ENCODE results near the gene SRP68. TPM values are rescaled to one million over a fixed set of nuclear protein-coding genes. Genes with fewer than 3 reads are reported as not detected.

The SRP68 gene
- total RNA-seq, 1 donor from 2014 or later = 74.3 TPM

- H3K79me2 ChIP-seq (ENCODE audit: insufficient read depth, low read length) = no peaks in the 10 kb centered on the region
- H3K27ac Mint-ChIP-seq (ENCODE audit: unreplicated experiment) = no peak overlapping the region
- peaks cover 7% of the 10 kb centered on the region for H3K36me3 Mint-ChIP-seq (ENCODE audit: low read depth, unreplicated experiment)
- H4K20me1 ChIP-seq (ENCODE audit: insufficient read depth, low read length) = no peaks in the 10 kb centered on the region
- H3K27me3 ChIP-seq (ENCODE audit: insufficient read depth, low read length) = no peaks in the 10 kb centered on the region
- no peaks in the 10 kb centered on the region for H3K9me3 ChIP-seq (ENCODE audit: insufficient read depth, low read depth, low read length)
- no peak overlapping the region for H2AFZ ChIP-seq (ENCODE audit: low read depth, low read length)
- no peak for TF ChIP-seq CTCF (IDR thresholded peaks at IDR 0.05; ENCODE audit: insufficient read depth, low read depth, low read length)
- TF ChIP-seq EZH2 (IDR thresholded peaks at IDR 0.05; ENCODE audit: insufficient read depth, low read length) = no peak
- no peak overlapping the region for H3K4me2 ChIP-seq (ENCODE audit: low read length)
- no peaks in the 10 kb centered on the region for H3K36me3 ChIP-seq (ENCODE audit: insufficient read depth, low read length)
- H3K4me1 ChIP-seq (ENCODE audit: insufficient read depth, low read length) = no peaks in the 10 kb centered on the region
- no peak for DNase-seq (ENCODE audit: low read depth)
- peaks cover 8% of the 10 kb centered on the region for H3K4me1 Mint-ChIP-seq (ENCODE audit: low read depth, unreplicated experiment)
- no peak overlapping the region for H3K4me3 Mint-ChIP-seq (ENCODE audit: unreplicated experiment)
- H3K9ac ChIP-seq (ENCODE audit: low read length) = no peak overlapping the region
- H3K27me3 Mint-ChIP-seq (ENCODE audit: low read depth, unreplicated experiment) = peaks cover 16% of the 10 kb centered on the region
- H3K4me3 ChIP-seq (ENCODE audit: insufficient read depth, low read depth, low read length) = no peak overlapping the region
- peaks cover 4% of the 10 kb centered on the region for H3K9me3 Mint-ChIP-seq (ENCODE audit: unreplicated experiment)
- FAIRE-seq = no peak
- H3K27ac ChIP-seq (ENCODE audit: low read depth, low read length) = no peak overlapping the region
Measured at GRCh38 chr17:76007131-76007849, 65.0 kb downstream of the SRP68 start.

DNA sequence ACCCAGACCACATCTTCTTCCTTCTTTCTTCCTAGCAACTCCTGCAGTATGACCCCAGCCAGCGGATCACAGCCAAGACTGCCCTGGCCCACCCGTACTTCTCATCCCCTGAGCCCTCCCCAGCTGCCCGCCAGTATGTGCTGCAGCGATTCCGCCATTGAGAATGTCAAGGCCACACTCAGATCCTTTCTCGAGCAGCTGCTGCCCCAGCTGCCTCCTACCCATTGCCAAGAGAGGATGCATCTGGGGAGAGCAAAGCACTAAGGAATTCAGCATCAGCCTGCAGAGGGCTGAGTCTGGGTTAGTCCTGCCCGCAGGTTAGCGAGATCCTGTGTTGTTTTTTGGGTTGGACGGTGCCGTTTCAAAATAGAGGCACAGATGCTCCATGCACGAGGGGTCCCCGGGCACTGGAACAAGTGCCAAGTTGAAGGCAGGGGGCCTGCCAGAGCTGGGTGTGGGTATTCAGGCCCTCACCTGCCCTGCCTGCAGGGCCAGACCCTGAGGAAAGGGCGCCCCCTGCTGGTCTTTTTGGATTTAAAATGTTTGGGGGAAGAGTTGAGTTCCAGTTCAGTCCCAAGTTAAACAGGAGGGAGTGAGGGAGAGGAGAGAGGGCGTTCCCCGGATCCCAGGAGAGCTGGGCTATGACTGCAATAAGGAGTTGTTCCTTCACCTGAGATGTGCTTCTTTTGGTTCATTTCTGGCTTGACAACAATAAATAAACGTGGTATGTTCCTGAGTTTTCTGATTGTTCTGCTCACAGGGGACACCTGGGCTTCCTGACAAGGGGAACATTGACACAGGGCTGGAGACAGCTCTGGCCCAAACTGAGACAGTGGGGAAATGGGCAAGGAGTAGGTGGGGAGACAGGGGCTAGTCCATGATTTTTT, 66.8 kb downstream of the SRP68 start:
- Histone ChIP-seq H3K9ac (ENCODE audit: low read length) (no peak overlapping the region), H3K9me3 (ENCODE audit: insufficient read depth, low read depth, low read length) (no peaks in the 10 kb centered on the region), H3K27ac (ENCODE audit: low read depth, low read length) (no peak overlapping the region), H3K27me3 (ENCODE audit: insufficient read depth, low read length) (no peaks in the 10 kb centered on the region), H4K20me1 (ENCODE audit: insufficient read depth, low read length) (no peaks in the 10 kb centered on the region), H2AFZ (ENCODE audit: low read depth, low read length) (no peak overlapping the region), H3K4me3 (ENCODE audit: insufficient read depth, low read depth, low read length) (no peak overlapping the region), H3K79me2 (ENCODE audit: insufficient read depth, low read length) (no peaks in the 10 kb centered on the region), H3K4me1 (ENCODE audit: insufficient read depth, low read length) (no peaks in the 10 kb centered on the region), H3K36me3 (ENCODE audit: insufficient read depth, low read length) (no peaks in the 10 kb centered on the region), H3K4me2 (ENCODE audit: low read length) (no peak overlapping the region)
- Mint-ChIP-seq H3K9me3 (ENCODE audit: unreplicated experiment) (peaks cover 4% of the 10 kb centered on the region), H3K36me3 (ENCODE audit: low read depth, unreplicated experiment) (peaks cover 11% of the 10 kb centered on the region), H3K27me3 (ENCODE audit: low read depth, unreplicated experiment) (peaks cover 9% of the 10 kb centered on the region), H3K4me1 (ENCODE audit: low read depth, unreplicated experiment) (peaks cover 8% of the 10 kb centered on the region), H3K4me3 (ENCODE audit: unreplicated experiment) (peak overlapping the region; percentile 20), H3K27ac (ENCODE audit: unreplicated experiment) (peak overlapping the region; percentile 36)
- peak; percentile 47 for TF ChIP-seq CTCF (IDR thresholded peaks at IDR 0.05; ENCODE audit: insufficient read depth, low read depth, low read length)
- TF ChIP-seq EZH2 (IDR thresholded peaks at IDR 0.05; ENCODE audit: insufficient read depth, low read length) = no peak
- FAIRE-seq (no peak), DNase-seq (ENCODE audit: low read depth) (no peak)

Measured in astrocyte (in vitro differentiated cells and primary cell).